H1 (cell line): ENCODE data around the gene RFX3. TPM values are rescaled to one million over a fixed set of nuclear protein-coding genes. Genes with fewer than 3 reads are reported as not detected.

Experiments used
- CHD2 ChIP-seq: IDR thresholded peaks from 2 replicates; pipeline ENCODE4 v1.6.1; 2012; ENCODE audit warnings: low read length, improper control_type of control experiment
- EGR1 ChIP-seq: IDR thresholded peaks from 2 replicates; pipeline ENCODE4 v1.6.1; 2011; ENCODE audit warnings: low read depth, low read length, borderline replicate concordance
- GABPA ChIP-seq: IDR thresholded peaks from 2 replicates; pipeline ENCODE4 v1.6.1; 2011; ENCODE audit warnings: mild to moderate bottlenecking, low read length, moderate library complexity, borderline replicate concordance; ENCODE audit not compliant: insufficient read depth
- POLR2A ChIP-seq, 2 experiments: IDR thresholded peaks; 1 replicate in 1 of 2; 2 replicates in 1 of 2; pipeline ENCODE4 v1.6.1; 2011; ENCODE audit warnings: low read depth in 2 of 2, low read length in 2 of 2, mild to moderate bottlenecking in 2 of 2; ENCODE audit errors: control extremely low read depth in 1 of 2
- TAF7 ChIP-seq: optimal IDR thresholded peaks from 2 replicates; pipeline ENCODE3; 2011; ENCODE audit warnings: low read depth, mild to moderate bottlenecking, inconsistent platforms, low read length, moderate library complexity, borderline replicate concordance
- TEAD4 ChIP-seq: IDR thresholded peaks from 2 replicates; pipeline ENCODE4 v1.6.1; 2012; ENCODE audit warnings: low read depth, low read length, inconsistent platforms, mixed read lengths
- polyA plus RNA-seq, 7 experiments: library from polyadenylated mRNA; depleted of rRNA in 3 of 7; stranded (reverse) in 5 of 7; unstranded in 2 of 7; fragments of >200 nt in 5 of 7; fragments of 200-250 nt in 2 of 7; gene quantifications; 1 replicate in 5 of 7; 2 replicates in 1 of 7; 4 replicates in 1 of 7; pipeline versions ENCODE4 v1.2.1 to v1.2.3, GENCODE V29; 2011 to 2013; ENCODE audit warnings: missing spikeins in 2 of 7, mixed read lengths in 2 of 7
- total RNA-seq: library from RNA; stranded (reverse); fragmentation: NEBNext Ultra II Directional; extraction: Animal tissue kit (Norgen Biotek cat#: 25700); gene quantifications from 2 replicates; pipeline ENCODE4 v1.2.1, GENCODE V29; 2021
- TF ChIP-seq, protein P1 (sequence below): IDR thresholded peaks from 2 replicates; pipeline ENCODE4 v1.6.1; 2012; ENCODE audit warnings: low read length, inconsistent platforms
- TF ChIP-seq, protein P2 (sequence below): fragments of 300-600 bp; sonication (generic); IDR thresholded peaks from 2 replicates; pipeline ENCODE4 v1.7.1; 2012; ENCODE audit warnings: low read length, moderate library complexity, mild to moderate bottlenecking, inconsistent platforms; ENCODE audit not compliant: insufficient replicate concordance

The RFX3 gene
- total and polyA plus RNA-seq, 2 of the 8 experiments (the other 6 are each of a cell fraction or from before 2014, with no cell fraction given): 4.9 to 22.6 TPM

DNA sequence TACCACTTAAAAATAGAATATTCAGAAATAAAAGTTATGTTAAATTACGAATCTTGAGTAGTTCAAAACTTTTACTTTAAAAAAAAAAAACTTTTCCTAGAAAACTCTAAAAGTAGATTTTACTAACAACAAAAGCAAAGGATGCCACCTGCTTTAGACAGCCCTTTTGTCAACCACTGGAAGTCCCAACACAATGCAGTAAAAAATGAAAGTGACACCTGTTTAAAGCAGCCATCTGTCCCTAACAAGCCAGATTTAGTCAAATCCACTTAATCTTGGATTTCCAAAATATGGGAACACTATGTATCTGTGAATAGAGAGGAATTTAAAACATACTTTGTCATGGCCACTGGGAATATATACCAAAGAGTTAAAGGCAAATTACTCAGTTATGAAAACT is 3.8 kb downstream of the RFX3 start (continued):
- TF ChIP-seq, protein P1, sequence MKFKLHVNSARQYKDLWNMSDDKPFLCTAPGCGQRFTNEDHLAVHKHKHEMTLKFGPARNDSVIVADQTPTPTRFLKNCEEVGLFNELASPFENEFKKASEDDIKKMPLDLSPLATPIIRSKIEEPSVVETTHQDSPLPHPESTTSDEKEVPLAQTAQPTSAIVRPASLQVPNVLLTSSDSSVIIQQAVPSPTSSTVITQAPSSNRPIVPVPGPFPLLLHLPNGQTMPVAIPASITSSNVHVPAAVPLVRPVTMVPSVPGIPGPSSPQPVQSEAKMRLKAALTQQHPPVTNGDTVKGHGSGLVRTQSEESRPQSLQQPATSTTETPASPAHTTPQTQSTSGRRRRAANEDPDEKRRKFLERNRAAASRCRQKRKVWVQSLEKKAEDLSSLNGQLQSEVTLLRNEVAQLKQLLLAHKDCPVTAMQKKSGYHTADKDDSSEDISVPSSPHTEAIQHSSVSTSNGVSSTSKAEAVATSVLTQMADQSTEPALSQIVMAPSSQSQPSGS: no peak
- TF ChIP-seq CHD2 (no peak), EGR1 (no peak), GABPA (no peak), POLR2A (IDR thresholded peaks at IDR 0.05; ENCODE audit: control extremely low read depth in 1 of 2, low read depth in 2 of 2, low read length in 2 of 2) (no peak), TEAD4 (no peak), TAF7 (no peak)
- TF ChIP-seq, protein P2, sequence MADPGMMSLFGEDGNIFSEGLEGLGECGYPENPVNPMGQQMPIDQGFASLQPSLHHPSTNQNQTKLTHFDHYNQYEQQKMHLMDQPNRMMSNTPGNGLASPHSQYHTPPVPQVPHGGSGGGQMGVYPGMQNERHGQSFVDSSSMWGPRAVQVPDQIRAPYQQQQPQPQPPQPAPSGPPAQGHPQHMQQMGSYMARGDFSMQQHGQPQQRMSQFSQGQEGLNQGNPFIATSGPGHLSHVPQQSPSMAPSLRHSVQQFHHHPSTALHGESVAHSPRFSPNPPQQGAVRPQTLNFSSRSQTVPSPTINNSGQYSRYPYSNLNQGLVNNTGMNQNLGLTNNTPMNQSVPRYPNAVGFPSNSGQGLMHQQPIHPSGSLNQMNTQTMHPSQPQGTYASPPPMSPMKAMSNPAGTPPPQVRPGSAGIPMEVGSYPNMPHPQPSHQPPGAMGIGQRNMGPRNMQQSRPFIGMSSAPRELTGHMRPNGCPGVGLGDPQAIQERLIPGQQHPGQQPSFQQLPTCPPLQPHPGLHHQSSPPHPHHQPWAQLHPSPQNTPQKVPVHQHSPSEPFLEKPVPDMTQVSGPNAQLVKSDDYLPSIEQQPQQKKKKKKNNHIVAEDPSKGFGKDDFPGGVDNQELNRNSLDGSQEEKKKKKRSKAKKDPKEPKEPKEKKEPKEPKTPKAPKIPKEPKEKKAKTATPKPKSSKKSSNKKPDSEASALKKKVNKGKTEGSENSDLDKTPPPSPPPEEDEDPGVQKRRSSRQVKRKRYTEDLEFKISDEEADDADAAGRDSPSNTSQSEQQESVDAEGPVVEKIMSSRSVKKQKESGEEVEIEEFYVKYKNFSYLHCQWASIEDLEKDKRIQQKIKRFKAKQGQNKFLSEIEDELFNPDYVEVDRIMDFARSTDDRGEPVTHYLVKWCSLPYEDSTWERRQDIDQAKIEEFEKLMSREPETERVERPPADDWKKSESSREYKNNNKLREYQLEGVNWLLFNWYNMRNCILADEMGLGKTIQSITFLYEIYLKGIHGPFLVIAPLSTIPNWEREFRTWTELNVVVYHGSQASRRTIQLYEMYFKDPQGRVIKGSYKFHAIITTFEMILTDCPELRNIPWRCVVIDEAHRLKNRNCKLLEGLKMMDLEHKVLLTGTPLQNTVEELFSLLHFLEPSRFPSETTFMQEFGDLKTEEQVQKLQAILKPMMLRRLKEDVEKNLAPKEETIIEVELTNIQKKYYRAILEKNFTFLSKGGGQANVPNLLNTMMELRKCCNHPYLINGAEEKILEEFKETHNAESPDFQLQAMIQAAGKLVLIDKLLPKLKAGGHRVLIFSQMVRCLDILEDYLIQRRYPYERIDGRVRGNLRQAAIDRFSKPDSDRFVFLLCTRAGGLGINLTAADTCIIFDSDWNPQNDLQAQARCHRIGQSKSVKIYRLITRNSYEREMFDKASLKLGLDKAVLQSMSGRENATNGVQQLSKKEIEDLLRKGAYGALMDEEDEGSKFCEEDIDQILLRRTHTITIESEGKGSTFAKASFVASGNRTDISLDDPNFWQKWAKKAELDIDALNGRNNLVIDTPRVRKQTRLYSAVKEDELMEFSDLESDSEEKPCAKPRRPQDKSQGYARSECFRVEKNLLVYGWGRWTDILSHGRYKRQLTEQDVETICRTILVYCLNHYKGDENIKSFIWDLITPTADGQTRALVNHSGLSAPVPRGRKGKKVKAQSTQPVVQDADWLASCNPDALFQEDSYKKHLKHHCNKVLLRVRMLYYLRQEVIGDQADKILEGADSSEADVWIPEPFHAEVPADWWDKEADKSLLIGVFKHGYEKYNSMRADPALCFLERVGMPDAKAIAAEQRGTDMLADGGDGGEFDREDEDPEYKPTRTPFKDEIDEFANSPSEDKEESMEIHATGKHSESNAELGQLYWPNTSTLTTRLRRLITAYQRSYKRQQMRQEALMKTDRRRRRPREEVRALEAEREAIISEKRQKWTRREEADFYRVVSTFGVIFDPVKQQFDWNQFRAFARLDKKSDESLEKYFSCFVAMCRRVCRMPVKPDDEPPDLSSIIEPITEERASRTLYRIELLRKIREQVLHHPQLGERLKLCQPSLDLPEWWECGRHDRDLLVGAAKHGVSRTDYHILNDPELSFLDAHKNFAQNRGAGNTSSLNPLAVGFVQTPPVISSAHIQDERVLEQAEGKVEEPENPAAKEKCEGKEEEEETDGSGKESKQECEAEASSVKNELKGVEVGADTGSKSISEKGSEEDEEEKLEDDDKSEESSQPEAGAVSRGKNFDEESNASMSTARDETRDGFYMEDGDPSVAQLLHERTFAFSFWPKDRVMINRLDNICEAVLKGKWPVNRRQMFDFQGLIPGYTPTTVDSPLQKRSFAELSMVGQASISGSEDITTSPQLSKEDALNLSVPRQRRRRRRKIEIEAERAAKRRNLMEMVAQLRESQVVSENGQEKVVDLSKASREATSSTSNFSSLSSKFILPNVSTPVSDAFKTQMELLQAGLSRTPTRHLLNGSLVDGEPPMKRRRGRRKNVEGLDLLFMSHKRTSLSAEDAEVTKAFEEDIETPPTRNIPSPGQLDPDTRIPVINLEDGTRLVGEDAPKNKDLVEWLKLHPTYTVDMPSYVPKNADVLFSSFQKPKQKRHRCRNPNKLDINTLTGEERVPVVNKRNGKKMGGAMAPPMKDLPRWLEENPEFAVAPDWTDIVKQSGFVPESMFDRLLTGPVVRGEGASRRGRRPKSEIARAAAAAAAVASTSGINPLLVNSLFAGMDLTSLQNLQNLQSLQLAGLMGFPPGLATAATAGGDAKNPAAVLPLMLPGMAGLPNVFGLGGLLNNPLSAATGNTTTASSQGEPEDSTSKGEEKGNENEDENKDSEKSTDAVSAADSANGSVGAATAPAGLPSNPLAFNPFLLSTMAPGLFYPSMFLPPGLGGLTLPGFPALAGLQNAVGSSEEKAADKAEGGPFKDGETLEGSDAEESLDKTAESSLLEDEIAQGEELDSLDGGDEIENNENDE: no peak
